Lower leg skin (tissue), 3 donors: ENCODE measurements around the gene ENTPD6.

Experiments used
- POLR2A ChIP-seq, 2 donors: fragments of 450-650 bp; IDR thresholded peaks; one replicate each; pipeline ENCODE4 v1.6.1; 2016 to 2017; ENCODE audit warnings: antibody characterized with exemption in 2 of 2, mild to moderate bottlenecking in 1 of 2, moderate library complexity in 1 of 2
- TF ChIP-seq, protein P1 (sequence below), 3 donors: fragments of 450-650 bp; IDR thresholded peaks; one replicate each; pipeline ENCODE4 v1.5.1; 2016; ENCODE audit warnings: antibody characterized with exemption in 3 of 3, mild to moderate bottlenecking in 3 of 3, moderate library complexity in 2 of 3

DNA sequence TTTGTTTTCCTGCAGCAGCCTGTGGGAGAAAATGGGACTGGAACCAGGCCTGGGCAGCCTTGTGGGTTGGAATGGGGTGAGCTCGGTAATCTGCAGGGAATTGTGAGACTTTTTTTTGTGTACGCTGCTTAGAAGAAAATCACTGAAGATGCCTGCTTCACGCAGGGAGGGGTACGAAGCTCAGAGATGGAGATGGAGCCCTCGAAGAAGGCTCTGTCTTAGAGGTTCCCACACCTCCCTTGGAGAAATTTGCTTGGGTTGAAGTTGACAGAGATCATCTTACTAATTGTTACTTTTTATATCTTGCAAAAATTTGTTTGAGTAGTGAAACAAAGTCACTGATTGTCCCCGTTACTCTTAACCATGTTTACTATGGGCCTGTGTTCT lies 53.3 kb downstream of the ENTPD6 start:
- TF ChIP-seq, protein P1, sequence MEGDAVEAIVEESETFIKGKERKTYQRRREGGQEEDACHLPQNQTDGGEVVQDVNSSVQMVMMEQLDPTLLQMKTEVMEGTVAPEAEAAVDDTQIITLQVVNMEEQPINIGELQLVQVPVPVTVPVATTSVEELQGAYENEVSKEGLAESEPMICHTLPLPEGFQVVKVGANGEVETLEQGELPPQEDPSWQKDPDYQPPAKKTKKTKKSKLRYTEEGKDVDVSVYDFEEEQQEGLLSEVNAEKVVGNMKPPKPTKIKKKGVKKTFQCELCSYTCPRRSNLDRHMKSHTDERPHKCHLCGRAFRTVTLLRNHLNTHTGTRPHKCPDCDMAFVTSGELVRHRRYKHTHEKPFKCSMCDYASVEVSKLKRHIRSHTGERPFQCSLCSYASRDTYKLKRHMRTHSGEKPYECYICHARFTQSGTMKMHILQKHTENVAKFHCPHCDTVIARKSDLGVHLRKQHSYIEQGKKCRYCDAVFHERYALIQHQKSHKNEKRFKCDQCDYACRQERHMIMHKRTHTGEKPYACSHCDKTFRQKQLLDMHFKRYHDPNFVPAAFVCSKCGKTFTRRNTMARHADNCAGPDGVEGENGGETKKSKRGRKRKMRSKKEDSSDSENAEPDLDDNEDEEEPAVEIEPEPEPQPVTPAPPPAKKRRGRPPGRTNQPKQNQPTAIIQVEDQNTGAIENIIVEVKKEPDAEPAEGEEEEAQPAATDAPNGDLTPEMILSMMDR (IDR thresholded peaks at IDR 0.05), result no peak
- no peak for TF ChIP-seq POLR2A (IDR thresholded peaks at IDR 0.05)
